Gastrocnemius medialis (tissue), 4 donors: Measurements from ENCODE around the gene TBX3.

Source experiments
- POLR2A ChIP-seq, 2 donors: fragments of 450-650 bp; IDR thresholded peaks; one replicate each; pipeline ENCODE4 v1.6.1; 2017; ENCODE audit warnings: antibody characterized with exemption in 2 of 2, mild to moderate bottlenecking in 2 of 2, moderate library complexity in 2 of 2
- TF ChIP-seq, protein P1 (sequence below), 5 experiments: fragments of 450-650 bp in 3 of 5; fragments of 200-600 bp in 2 of 5; sonication (generic) in 2 of 5; IDR thresholded peaks in 4 of 5; conservative IDR thresholded peaks in 1 of 5; 1 replicate in 4 of 5; 2 replicates in 1 of 5; pipeline ENCODE4 v1.5.1; 2016 to 2019; ENCODE audit warnings: antibody characterized with exemption in 5 of 5, mild to moderate bottlenecking in 3 of 5, moderate library complexity in 3 of 5

DNA sequence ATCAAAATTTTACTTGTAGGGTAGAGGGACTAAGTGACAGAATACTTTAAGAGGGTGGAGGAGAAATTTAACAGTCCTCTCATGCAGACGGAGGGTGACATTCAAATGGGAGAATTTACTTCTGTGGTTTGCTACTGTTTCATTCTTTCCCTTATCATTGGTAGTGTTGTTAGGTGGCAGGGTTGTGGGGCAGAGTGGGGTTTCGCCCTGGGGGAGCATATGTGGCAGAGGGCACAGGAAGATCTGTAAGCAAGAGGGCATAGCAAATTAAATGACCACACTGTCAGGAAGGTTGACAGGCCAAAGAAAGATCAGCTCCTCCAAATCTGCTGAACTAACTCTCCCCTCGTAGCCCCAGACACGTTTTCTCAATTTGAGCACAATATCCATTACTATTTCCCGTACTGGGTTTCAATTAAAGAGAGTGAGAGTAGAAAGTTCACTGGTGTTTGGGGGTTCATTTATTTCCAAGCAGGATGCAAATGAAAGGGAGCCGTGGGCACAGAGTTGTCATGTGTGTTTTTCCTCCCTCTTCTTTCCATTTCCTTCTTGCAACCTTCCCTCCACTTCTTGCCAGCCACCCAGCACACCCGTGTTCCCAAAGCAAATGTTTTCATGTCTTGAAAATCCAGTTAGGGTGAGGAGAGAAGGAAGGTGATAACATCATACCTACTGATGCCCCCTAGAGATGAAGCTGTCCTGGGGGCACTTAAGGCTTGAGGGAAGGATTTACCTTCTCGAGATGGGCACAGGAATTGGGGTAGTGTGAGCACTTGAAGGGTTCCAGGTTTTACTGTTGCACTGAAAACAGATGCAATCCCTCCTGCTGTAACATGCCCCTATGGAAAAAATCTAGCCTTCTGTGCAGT lies 6.5 kb upstream of the TBX3 start:
- TF ChIP-seq, protein P1, sequence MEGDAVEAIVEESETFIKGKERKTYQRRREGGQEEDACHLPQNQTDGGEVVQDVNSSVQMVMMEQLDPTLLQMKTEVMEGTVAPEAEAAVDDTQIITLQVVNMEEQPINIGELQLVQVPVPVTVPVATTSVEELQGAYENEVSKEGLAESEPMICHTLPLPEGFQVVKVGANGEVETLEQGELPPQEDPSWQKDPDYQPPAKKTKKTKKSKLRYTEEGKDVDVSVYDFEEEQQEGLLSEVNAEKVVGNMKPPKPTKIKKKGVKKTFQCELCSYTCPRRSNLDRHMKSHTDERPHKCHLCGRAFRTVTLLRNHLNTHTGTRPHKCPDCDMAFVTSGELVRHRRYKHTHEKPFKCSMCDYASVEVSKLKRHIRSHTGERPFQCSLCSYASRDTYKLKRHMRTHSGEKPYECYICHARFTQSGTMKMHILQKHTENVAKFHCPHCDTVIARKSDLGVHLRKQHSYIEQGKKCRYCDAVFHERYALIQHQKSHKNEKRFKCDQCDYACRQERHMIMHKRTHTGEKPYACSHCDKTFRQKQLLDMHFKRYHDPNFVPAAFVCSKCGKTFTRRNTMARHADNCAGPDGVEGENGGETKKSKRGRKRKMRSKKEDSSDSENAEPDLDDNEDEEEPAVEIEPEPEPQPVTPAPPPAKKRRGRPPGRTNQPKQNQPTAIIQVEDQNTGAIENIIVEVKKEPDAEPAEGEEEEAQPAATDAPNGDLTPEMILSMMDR (IDR thresholded peaks at IDR 0.05 in 4 of 5, conservative IDR thresholded peaks at IDR 0.05 in 1 of 5), result no peak
- TF ChIP-seq POLR2A (IDR thresholded peaks at IDR 0.05), result no peak
